Measurements from ENCODE around the gene METTL17.
"Not testable (repeated sequence)": the region's sequence is repeated elsewhere in the genome, so short reads cannot be mapped to it uniquely, and the experiment has no call there.

METTL17 gene

GRCh38 chr14:21024585-21025370 lies 35.0 kb downstream of the METTL17 start, which contains the start of gene NDRG2:
Gene NDRG2 (minus strand): TSS chr14:21025061. CDS start chr14:21023315, 1,746 bp downstream.
- DNase-seq (ENCODE audit: low read depth in 2 of 2), result no peak

GRCh38 chr14:21025371-21026273 lies 35.8 kb downstream of the METTL17 start:
- DNase-seq (ENCODE audit: low read depth in 2 of 2), result no peak

GRCh38 chr14:21026274-21026987 lies 36.7 kb downstream of the METTL17 start:
- no peak for DNase-seq (ENCODE audit: low read depth in 2 of 2)

GRCh38 chr14:21026988-21027315 lies 37.2 kb downstream of the METTL17 start:
- DNase-seq (ENCODE audit: low read depth in 2 of 2), result no peak

GRCh38 chr14:21029917-21030316 lies 40.1 kb downstream of the METTL17 start, which contains the start of gene TPPP2:
Gene TPPP2 (plus strand): TSS chr14:21030217. CDS start chr14:21030582, 365 bp downstream.
- no peak for DNase-seq (ENCODE audit: low read depth in 2 of 2)

GRCh38 chr14:21030531-21030930 lies 40.8 kb downstream of the METTL17 start:
- DNase-seq (ENCODE audit: low read depth in 2 of 2), result no peak

- DNase-seq (ENCODE audit: low read depth in 2 of 2), result no peak
Measured at GRCh38 chr14:21032326-21033132, 42.7 kb downstream of the METTL17 start.

GRCh38 chr14:21033133-21033698 lies 43.4 kb downstream of the METTL17 start:
- DNase-seq (ENCODE audit: low read depth in 2 of 2), result no peak

GRCh38 chr14:21034707-21035106 lies 44.9 kb downstream of the METTL17 start, which contains the start of gene RNASE13:
Gene RNASE13 (minus strand): TSS chr14:21034807. CDS start chr14:21034288, 519 bp downstream.
- no peak for DNase-seq (ENCODE audit: low read depth in 2 of 2)

GRCh38 chr14:21036751-21037150 lies 47.0 kb downstream of the METTL17 start:
- no peak for DNase-seq (ENCODE audit: low read depth in 2 of 2)

GRCh38 chr14:21037156-21037555 lies 47.4 kb downstream of the METTL17 start:
- DNase-seq (ENCODE audit: low read depth in 2 of 2), result no peak

GRCh38 chr14:21038441-21039422 lies 49.0 kb downstream of the METTL17 start:
- DNase-seq (ENCODE audit: low read depth in 2 of 2), result no peak

- peak in 1 of 2 experiments; percentile 27 for DNase-seq (ENCODE audit: low read depth in 2 of 2)
Measured at GRCh38 chr14:21039585-21040369, 50.0 kb downstream of the METTL17 start.

GRCh38 chr14:21040370-21040925 lies 50.7 kb downstream of the METTL17 start:
- no peak for DNase-seq (ENCODE audit: low read depth in 2 of 2)

GRCh38 chr14:21040941-21041340 lies 51.2 kb downstream of the METTL17 start:
- DNase-seq (ENCODE audit: low read depth in 2 of 2), result not testable (repeated sequence)

- DNase-seq (ENCODE audit: low read depth in 2 of 2), result no peak
Measured at GRCh38 chr14:21041676-21042433, 52.1 kb downstream of the METTL17 start, which contains the start of gene RNASE7. Gene RNASE7 (plus strand): TSS chr14:21042362. CDS start chr14:21042993, 631 bp downstream.

- DNase-seq (ENCODE audit: low read depth in 2 of 2), result no peak
Measured at GRCh38 chr14:21042918-21043317, 53.1 kb downstream of the METTL17 start.

Measured in fibroblast of skin of left biceps (primary cell).